ENCODE data around the gene PRKACG. TPM values are rescaled to one million over a fixed set of nuclear protein-coding genes. Genes with fewer than 3 reads are reported as not detected.

The PRKACG gene
- total RNA-seq, 1 experiment from 2014 or later: not detected

Other genes with a start within 250 kb of the PRKACG start
- gene FXN, start 21.6 kb upstream of the PRKACG start, total RNA-seq (2014; rRNA removed; shearing (Covaris generic)): 12.5 and 17.9 TPM in 2 replicates
- gene TJP2, start 160.2 kb upstream of the PRKACG start, total RNA-seq (2014; rRNA removed; shearing (Covaris generic)): 8.2 and 10.7 TPM in 2 replicates